ENCODE results near the gene C17orf58.
A peak's percentile ranks its signal among the peaks of the same experiment; 100 is the strongest.
"Not testable (repeated sequence)": the region's sequence is repeated elsewhere in the genome, so short reads cannot be mapped to it uniquely, and the experiment has no call there.

C17orf58 gene

GRCh38 chr17:67996301-67997171, at the start of gene C17orf58:
Gene C17orf58 (minus strand): TSS chr17:67996469. CDS start chr17:67996198, 271 bp downstream.
- not testable (repeated sequence) for DNase-seq

GRCh38 chr17:68036304-68037147, 40.3 kb upstream of the C17orf58 start:
- no peak for DNase-seq

- peak; percentile 95 for DNase-seq
Measured at GRCh38 chr17:68035523-68036303, 39.4 kb upstream of the C17orf58 start, which contains the start of gene KPNA2. Gene KPNA2 (plus strand): TSS chr17:68035735. CDS start chr17:68037133, 1,398 bp downstream.

- peak; percentile 95 for DNase-seq
Measured at GRCh38 chr17:68035131-68035522, 38.9 kb upstream of the C17orf58 start.

GRCh38 chr17:68034452-68034776, 38.1 kb upstream of the C17orf58 start:
- DNase-seq: no peak

GRCh38 chr17:68033636-68034451, 37.6 kb upstream of the C17orf58 start:
- no peak for DNase-seq

- no peak for DNase-seq
Measured at GRCh38 chr17:68029512-68030215, 33.4 kb upstream of the C17orf58 start.

- not testable (repeated sequence) for DNase-seq
Measured at GRCh38 chr17:68022547-68022946, 26.3 kb upstream of the C17orf58 start.

- DNase-seq: no peak
Measured at GRCh38 chr17:68021963-68022362, 25.7 kb upstream of the C17orf58 start.

GRCh38 chr17:68020791-68021190, 24.5 kb upstream of the C17orf58 start:
- DNase-seq: not testable (repeated sequence)

GRCh38 chr17:68020409-68020756, 24.1 kb upstream of the C17orf58 start:
- no peak for DNase-seq

GRCh38 chr17:68019675-68020408, 23.6 kb upstream of the C17orf58 start:
- peak; percentile 96 for DNase-seq

GRCh38 chr17:68019336-68019674, 23.0 kb upstream of the C17orf58 start:
- no peak for DNase-seq

GRCh38 chr17:68018493-68018892, 22.2 kb upstream of the C17orf58 start:
- not testable (repeated sequence) for DNase-seq

- no peak for DNase-seq
Measured at GRCh38 chr17:68016838-68017237, 20.6 kb upstream of the C17orf58 start.

- no peak for DNase-seq
Measured at GRCh38 chr17:68015081-68015723, 18.9 kb upstream of the C17orf58 start.

GRCh38 chr17:68013385-68013784, 17.1 kb upstream of the C17orf58 start:
- DNase-seq: no peak

- DNase-seq: no peak
Measured at GRCh38 chr17:68011199-68011665, 15.0 kb upstream of the C17orf58 start.

- no peak for DNase-seq
Measured at GRCh38 chr17:68006797-68007196, 10.5 kb upstream of the C17orf58 start.

- DNase-seq: no peak
Measured at GRCh38 chr17:68004201-68004600, 7.9 kb upstream of the C17orf58 start.

Data from KG1 (cell line).